GM18508 (cell line): ENCODE results near the gene CFHR1.
"Not testable (repeated sequence)": the region's sequence is repeated elsewhere in the genome, so short reads cannot be mapped to it uniquely, and the experiment has no call there.

Experiments used
- ATAC-seq: cut with Tn5 transposase; IDR thresholded peaks from one replicate; pipeline ENCODE4 v1.9.1; 2021; ENCODE audit warnings: moderate number of reproducible peaks; ENCODE audit not compliant: insufficient read depth, unreplicated experiment

The CFHR1 gene

GRCh38 chr1:196819531-196819930 lies at the start of gene CFHR1:
Gene CFHR1 (plus strand): TSS chr1:196819731. CDS start chr1:196819845, 114 bp downstream.
- ATAC-seq: not testable (repeated sequence)

GRCh38 chr1:196769823-196770222 lies 49.7 kb upstream of the CFHR1 start:
- not testable (repeated sequence) for ATAC-seq

GRCh38 chr1:196773713-196774112 lies 45.8 kb upstream of the CFHR1 start:
- no peak for ATAC-seq

GRCh38 chr1:196774175-196774574 lies 45.4 kb upstream of the CFHR1 start:
- no peak for ATAC-seq

GRCh38 chr1:196774603-196775002 lies 44.9 kb upstream of the CFHR1 start, which contains the start of gene CFHR3:
Gene CFHR3 (plus strand): TSS chr1:196774840. CDS start chr1:196774887, 47 bp downstream.
- ATAC-seq: peak; percentile 85

GRCh38 chr1:196777603-196778002 lies 41.9 kb upstream of the CFHR1 start:
- ATAC-seq: no peak

- no peak for ATAC-seq
Measured at GRCh38 chr1:196779093-196779492, 40.4 kb upstream of the CFHR1 start.

- not testable (repeated sequence) for ATAC-seq
Measured at GRCh38 chr1:196791252-196791651, 28.3 kb upstream of the CFHR1 start.

GRCh38 chr1:196794103-196794502 lies 25.4 kb upstream of the CFHR1 start:
- ATAC-seq: not testable (repeated sequence)

GRCh38 chr1:196797891-196798290 lies 21.6 kb upstream of the CFHR1 start:
- no peak for ATAC-seq

GRCh38 chr1:196801920-196802319 lies 17.6 kb upstream of the CFHR1 start:
- ATAC-seq: not testable (repeated sequence)

- ATAC-seq: no peak
Measured at GRCh38 chr1:196808529-196809235, 10.8 kb upstream of the CFHR1 start.

- not testable (repeated sequence) for ATAC-seq
Measured at GRCh38 chr1:196817442-196817841, 2.1 kb upstream of the CFHR1 start.

GRCh38 chr1:196827860-196828259 lies 8.3 kb downstream of the CFHR1 start:
- peak; percentile 96 for ATAC-seq

- ATAC-seq: not testable (repeated sequence)
Measured at GRCh38 chr1:196849613-196850492, 30.3 kb downstream of the CFHR1 start.

GRCh38 chr1:196856053-196856452 lies 36.5 kb downstream of the CFHR1 start:
- no peak for ATAC-seq

- no peak for ATAC-seq
Measured at GRCh38 chr1:196857188-196857587, 37.7 kb downstream of the CFHR1 start.

GRCh38 chr1:196858811-196859210 lies 39.3 kb downstream of the CFHR1 start:
- ATAC-seq: no peak

- no peak for ATAC-seq
Measured at GRCh38 chr1:196860323-196860884, 40.9 kb downstream of the CFHR1 start.

- no peak for ATAC-seq
Measured at GRCh38 chr1:196861429-196861828, 41.9 kb downstream of the CFHR1 start.

- ATAC-seq: no peak
Measured at GRCh38 chr1:196866974-196867373, 47.4 kb downstream of the CFHR1 start.
